Activated CD4-positive, alpha-beta T cell treated with anti-CD3 and anti-CD28 coated beads, Interleukin-2, amount 50 U/mL, for 4 hours (primary cell): Measurements from ENCODE around the gene DDX41.
A peak's percentile ranks its signal among the peaks of the same experiment; 100 is the strongest.
"Not testable (repeated sequence)": the region's sequence is repeated elsewhere in the genome, so short reads cannot be mapped to it uniquely, and the experiment has no call there.

Source experiments
- DNase-seq, 2 experiments: peaks; one replicate each; pipeline ENCODE4 v3.0.0-alpha.2; 2020

DDX41 gene

DNA sequence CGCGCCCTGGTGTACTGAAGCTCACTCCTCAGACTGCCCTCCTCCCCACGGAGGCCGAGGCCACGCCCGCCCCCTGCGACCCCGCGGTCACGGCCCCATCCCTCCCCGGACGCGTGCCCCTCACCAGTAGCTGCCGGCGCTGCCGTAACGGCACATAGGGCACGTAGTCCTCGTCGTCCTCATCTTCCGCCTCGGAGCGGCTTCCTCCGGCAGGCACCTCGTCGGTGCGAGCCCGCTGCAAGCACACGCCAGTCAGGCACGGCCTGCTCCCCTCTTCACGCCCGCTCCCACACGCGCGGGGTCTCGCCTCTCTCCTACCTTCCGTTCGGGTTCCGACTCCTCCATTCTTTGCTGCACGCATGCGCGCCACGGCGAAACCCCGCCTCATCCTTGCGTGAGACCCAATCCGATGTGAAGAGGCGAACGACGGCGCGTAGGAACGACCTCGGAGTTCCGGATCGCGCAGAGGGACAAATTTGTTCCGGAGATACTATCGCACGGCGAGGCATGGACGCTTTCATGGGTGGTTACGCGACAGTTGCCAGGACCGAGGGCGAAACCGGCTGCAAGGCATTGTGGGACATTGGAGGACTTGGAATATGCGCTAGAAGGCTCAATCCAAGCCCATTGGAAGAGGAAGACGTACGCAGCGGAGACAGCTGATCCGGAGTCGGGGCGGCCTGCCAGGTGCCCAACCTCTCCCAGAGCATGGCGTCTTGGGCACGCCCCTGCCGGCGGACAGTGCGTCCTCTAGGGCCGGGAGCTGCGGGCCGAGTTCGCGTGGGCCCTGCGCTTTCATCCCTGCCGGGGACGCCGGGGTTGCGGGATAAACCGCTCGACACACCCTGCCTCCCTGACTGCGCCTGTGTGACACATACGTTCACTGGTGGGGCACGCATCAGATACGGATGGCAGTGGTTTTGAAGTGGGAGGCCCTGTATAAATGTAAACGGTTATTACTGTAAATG lies at the start of gene DDX41:
Gene DDX41 (minus strand): TSS at position 361 of the 968 bp plus-strand sequence. CDS start 16 bp downstream, at position 345.
- DNase-seq, result peak; percentile 94

DNA sequence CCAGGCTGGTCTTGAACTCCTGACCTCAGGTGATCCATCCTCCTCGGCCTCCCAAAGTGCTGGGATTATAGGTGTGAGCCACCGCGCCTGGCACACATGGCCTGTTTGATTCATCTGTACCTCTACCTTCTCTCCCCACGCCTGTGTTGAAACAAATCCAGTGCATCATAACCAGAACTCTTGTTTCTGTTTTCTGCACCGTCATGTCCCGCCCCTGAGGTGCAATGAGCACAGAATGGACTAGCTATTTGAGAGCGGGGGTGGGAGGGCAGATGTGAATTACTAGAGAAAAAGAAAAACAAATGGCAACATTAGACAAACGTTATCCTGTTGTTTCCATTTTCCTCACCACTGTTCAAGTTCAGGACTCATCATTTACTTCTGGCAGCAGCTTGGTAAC lies 48.3 kb upstream of the DDX41 start:
- DNase-seq, result no peak

DNA sequence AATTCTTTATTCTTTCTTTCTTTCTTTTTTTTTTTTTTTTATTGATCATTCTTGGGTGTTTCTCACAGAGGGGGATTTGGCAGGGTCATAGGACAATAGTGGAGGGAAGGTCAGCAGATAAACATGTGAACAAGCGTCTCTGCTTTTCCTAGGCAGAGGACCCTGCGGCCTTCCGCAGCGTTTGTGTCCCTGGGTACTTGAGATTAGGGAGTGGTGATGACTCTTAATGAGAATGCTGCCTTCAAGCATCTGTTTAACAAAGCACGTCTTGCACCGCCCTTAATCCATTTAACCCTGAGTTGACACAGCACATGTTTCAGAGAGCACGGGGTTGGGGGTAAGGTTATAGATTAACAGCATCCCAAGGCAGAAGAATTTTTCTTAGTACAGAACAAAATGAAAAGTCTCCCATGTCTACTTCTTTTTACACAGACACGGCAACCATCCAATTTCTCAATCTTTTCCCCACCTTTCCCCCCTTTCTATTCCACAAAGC lies 42.7 kb upstream of the DDX41 start:
- not testable (repeated sequence) for DNase-seq

DNA sequence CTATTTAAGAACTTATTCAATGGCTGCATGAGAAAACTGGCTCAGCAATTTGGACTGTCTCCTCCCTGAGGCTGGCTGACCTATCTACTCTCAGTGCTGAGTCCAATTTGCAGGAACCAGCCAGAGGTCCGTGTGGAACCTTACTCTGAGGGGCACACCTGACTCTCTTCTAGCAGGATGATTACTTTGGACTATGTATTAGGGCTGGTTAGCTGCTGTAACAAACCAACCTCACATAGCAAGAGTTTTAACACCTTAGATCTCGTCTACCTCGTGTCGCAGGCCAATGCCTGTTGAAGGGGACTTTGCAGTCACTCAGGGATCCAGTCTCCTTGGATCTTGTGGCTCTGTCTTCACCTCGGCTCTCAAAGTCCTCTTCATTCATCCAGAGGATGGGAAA lies 41.0 kb upstream of the DDX41 start:
- no peak for DNase-seq

DNA sequence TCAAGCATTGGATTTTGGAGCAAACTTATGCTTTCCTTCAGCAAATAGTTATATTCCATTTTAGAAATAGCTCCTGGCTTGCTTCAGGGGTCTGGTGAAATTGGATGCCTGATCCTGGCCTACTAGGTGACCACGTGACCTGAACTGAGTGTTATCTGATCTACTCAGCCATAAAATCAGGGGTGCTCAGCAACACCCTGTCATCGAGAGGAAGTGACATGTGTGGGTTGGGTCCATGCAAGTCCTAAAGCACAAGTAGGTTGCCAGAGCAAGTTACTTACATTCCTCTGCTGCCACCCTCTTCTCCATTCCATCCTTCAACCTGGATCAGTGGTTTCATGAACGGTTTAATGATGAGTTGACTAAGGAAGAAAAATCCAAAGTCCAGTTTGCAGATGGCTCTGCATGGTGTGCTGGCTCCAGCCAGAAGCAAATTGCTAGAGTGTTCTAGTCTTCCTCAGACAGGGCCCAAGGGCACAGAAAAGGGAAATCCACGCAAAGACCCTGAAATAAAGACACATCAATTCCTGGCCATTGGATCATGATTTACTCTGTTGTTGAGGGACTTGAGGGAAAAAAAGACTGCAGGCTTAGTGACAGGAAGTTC lies 40.4 kb upstream of the DDX41 start:
- no peak for DNase-seq

DNA sequence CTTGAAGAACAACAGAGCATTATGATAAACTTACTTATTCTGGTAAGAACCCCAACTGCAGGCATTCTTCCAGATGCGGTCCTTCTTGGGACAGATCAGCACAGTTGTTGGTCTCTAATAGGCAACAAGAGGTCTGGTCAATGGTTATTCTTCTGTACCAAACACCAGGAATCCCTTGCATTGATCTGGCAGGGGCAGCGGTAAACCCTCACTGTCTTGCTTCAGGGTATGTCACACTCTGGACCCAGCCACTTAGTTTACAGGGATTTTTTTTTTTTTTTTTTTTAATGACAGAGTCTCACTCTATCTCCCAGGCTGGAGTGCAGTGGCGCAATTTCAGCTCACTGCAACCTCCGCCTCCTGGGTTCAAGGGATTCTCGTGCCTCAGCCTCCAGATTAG lies 38.9 kb upstream of the DDX41 start:
- no peak for DNase-seq

DNA sequence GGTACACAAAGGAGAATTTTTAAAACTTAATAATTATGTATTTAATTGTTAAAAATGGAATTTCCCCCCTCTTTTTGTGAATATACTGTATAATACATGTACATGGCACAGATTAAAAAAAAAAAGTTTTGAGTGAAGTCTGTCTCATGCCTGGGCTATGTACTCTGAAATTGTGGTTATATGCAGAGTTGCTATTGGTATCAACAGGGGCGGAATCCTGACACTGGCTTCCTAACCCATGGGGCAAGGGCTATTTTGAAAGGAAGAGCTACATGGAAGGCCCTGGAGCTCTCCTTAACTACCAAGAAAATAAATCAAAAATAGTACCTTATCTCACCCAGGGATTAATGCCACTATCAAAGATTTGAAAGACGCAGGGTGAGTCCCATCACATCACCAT lies 38.5 kb upstream of the DDX41 start:
- DNase-seq, result no peak

DNA sequence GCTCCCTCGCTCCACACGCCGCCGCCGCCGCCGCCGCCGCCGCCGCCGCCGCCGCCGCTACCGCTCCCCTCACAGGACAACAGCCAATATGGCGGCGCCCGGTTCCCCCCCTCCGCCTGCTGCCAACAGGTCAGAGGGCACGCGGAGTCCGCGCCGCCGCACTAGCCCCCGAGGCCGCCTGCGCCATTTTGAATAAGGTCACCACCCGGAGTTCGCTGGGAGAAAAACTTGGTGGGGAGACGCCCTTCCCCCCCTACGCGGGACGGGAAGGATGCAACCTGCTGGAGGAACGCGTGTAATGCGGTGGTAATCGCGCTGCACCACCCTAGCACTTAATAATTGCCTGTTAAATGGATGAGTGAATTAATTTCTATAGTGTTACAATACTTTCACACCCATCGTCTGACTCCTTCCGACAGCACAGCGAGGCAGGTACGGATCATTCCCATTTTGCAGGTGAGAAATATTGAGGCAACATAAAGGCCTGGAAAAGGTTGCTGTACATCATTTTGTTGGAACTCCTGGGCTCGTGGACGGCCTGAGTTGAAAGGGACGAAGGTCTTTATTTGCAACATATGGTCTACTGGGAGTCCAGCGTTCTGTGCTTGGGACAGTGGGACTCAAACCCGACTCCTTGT lies 37.8 kb upstream of the DDX41 start, which contains the start of gene FAM193B:
Gene FAM193B (minus strand): TSS at position 90 of the 638 bp plus-strand sequence. CDS start 105 bp downstream, outside the sequence.
- peak; percentile 93 to 94 for DNase-seq

DNA sequence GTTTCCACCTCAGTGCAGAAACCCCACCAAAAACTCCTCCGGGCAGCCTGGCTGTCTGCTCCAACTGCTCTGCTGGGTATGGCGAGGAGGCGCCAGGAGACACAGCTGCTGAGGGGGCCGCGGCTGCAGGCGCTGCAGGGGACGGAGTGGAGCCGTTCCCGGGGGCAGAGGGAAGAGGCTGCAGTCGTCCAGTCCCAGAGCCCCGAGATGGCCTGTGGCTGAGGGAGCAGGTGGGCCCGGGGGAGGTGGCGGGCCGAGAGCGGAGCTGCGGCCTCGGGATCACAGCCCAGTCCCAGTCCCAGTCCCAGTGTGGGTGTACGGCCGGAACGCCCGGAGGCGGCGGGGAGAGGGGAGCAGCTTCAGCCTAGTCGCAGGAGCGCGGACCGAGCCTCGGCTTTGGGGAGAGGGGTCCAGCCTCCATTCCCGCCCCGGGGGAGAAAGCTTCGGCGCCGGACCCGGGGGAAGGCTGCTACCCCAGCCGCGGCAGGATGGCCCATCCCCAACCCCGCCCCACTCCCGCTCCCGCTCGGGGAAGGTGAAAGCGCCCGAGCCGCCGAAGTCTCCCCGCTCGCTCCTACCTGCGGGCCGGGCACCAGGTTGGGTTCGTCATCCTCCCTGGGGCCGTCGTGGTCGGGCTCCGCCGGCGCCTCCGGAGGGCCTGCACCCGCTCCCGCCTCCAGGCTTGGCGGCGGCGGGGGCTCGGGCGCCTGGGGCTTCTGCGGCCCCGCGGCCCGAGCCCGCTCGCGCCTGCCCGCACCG lies 37.1 kb upstream of the DDX41 start:
- peak; percentile 27 to 36 for DNase-seq

DNA sequence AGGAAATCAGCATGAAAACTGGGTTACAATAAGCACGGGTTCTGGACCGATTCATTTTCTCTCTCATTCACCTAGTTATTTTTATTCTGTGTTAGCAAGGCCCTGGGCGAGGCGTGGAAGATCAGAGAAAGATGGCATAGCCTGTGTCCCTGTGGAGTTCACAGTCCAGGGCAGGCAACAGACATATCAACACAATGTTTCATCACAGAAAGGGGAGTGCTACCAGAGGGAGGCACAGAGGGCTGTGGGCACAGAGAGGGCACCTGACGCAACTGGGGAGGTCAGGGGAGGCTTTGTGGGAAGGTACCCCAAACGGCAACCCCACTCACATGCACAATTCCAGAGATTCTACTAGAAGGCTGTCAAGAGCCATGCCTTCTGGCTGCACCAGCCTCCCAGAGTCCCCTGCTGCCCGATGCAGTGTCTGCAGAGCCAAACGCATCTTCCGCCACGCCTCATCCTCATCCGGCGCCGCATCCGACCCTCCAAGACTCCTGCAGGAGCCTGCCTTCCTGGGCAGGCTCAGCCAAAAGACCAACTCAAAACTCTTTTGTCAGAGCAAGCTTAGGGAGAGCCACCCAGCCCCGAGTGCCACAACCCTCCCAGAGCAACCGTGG lies 36.2 kb upstream of the DDX41 start:
- DNase-seq, result no peak

DNA sequence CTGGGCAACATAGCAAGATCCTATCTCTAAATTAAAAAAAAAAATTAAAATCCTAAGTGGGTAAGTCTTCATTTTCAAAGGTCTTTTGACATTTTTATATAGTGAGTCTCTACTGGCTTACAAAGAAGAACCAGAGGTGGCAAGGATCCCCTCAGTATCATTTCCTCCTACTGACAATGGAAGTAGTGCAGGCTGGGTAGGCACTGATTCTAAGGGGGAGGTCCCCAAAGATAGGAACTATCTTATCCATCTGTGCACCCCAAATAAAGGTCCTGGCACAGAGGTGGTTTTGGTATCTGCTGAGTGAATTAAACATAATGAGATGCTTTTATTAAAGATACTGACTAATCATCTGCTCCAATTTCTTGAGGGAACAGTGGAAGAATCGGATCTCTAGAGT lies 33.4 kb upstream of the DDX41 start:
- DNase-seq, result no peak

DNA sequence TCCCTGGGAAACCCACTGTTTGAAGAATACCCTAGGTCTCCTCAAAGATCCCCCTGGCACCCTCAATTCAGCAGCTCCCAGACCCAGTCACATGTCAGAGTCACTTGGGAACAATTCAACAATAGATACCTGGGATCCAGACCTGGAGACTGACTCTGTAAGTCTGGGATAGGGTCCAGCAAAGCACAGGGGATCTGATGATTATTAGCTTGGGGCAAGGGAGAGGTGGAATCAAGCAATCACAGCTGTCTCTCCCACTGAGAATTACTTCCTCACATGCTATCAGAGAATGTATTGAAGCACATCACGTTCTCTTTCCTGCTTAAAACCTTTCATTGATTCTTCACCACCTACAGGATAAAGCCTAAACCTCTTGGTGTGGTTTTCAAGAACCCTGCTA lies 31.7 kb upstream of the DDX41 start:
- no peak for DNase-seq

DNA sequence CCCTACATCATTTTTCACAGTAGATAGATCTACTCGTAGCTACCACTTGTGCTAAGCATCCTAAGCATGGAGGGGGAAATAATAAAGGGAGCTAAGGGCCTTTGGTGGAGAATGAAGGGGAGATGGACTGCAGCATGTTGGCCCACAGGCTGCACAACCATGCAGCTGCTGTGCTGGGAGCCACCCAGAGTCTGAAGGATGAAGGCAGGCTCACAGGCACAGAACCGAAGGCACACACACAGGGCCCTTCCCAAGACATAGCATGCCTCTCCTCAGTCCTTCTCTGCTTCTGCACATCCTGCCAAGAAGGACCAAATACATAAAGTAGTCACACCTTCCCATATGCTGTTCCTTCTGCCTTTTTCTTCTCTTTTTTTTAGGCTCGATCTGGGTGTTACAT lies 31.0 kb upstream of the DDX41 start:
- DNase-seq, result no peak

DNA sequence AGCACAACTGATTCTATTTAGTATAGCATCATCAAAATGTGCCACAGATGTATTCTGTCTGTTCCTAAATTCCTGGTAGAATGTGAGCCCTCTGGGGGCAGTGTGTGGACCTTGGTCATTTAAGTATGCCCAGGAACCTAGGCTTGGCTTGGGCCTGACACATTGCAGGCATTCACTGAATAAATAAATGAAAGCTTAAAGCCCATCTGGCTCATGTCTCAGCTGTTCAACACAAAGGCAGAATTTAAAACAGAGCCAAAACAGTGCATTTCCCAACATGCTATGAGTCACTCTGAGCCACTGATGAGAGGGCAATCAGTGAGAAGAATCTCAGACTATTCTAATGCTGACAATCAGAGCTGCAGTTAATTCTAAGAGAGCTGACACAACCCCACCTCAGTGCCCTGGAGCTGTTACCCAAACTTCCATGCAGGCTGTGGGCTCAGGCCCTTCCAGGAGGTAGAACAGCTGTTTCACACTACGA lies 29.5 kb upstream of the DDX41 start:
- DNase-seq, result no peak

DNA sequence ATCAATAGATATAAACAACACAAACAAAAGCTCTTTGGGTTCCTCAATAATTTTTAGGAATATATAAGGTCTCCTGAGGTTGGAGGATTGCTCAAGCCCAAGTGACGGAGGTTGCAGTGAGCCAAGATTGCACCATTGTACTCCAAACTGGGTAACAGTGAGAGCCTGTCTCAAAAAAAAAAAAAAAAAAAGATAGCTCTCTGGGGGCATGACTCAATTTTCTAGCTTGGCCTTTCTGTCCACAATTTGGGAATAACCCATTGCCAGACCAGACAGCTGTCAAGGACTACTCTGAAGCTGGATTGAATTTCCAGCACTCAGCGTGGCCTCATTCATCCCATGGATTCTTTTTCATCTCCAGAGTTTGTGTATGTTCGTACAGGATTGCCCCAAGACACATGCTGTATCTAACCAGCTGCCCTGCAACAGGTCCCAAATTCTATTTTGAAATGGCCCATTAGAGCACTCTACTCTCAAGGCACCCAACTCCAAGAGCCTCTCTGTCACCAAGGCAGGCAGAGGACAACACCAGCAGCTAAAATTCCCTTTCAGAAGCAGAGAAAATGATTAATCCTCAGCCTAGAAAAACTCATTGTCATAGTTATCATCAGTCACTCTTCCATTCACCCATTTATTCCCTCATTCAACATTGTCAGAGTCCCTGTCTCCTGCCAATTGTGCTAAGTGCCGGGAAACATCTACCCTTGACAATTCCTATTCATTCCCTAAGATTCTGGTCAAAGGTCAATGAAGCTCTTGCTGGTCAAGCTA lies 28.9 kb upstream of the DDX41 start:
- DNase-seq, result no peak

DNA sequence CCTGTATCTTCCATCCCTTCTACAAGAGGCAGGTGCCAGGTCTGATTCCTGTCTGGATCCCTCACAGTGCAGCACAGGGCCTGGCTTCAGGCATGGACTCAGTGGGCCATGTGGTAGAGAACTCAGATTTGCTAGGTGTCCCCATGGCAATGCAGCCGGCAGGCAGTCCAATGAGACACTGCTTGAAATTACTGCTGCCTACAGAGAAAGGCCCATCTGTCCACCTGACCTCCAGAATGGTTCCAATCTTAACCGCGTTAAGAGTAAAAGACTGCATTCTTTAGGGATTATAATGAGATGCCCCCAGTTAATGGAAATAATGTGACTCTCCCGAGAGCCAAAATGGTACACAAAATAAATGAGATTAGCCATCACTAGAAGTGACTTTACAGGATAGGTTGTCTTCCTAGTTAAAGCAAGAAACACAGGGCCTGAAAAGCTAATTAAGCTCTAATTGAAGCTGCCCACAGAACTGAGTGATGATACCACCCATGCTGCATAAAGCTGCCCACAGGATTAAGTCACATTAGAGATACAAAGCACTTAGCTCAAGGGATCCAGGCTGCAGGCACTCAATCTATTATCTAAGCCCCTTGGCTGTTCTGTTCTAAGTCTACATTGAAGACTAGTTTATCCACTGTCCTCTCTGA lies 26.2 kb upstream of the DDX41 start:
- DNase-seq, result no peak

DNA sequence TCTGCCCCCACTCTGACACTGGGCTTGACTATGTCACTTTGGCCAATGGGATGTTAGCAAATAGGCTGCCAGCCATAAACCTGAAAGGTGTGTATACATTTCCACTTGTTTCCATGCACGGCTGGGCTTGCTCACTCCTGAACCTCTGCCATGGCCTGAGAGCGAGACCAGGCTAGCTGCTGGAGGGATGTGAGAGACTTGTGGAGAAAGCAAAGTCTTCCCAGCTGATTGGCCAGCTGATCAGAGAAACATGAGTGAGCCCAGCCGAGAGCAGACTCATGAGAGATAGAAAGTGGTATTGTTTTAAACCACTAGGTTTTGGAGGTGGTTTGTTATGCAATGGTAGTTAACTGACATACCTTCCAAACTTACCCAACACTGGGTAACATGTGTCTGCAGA lies 23.7 kb upstream of the DDX41 start:
- no peak for DNase-seq

DNA sequence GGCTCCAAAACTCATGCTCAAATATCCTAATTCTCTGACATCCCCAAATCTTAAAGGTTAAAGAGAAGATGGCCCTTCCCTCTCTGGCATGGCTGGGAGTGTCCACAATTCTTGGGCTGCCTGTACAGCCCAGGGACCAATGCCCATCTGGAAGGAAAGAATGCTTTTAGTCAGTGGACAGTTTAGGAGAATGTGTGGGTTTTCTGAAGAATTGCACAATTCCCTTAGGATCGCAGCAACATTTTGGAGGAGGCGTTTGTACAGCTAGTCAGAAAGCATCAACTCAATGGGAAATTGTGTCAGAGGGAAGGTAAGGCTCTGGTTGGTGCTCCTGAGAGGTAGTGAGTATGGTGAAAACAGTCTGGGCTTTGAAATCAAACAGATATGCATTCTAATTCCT lies 22.6 kb upstream of the DDX41 start:
- DNase-seq, result no peak

DNA sequence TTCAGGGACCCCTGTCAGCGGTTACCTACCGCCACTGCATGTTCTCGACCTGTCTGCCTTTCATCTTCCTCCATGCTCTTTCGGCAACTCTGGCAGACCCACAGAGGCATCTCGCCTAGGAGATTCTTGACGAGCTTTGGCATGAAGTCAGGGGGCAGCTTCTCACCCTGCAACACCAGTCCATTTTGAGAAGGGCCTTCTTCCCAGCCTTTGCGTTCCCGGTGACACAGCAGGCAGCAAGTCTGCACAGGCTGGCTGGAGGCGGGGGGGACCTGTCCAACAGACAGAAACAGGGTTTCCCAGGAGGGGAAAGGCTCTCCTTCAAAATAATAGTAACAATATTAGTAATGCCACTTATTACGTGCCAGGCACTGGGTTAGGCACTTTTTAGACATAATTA lies 22.1 kb upstream of the DDX41 start:
- DNase-seq, result no peak
